Fibroblast of mammary gland (primary cell): ENCODE measurements around the gene KCNMB1.

Experiments
- DNase-seq: peaks from one replicate; pipeline ENCODE4 v3.0.0-alpha.2; 2010; ENCODE audit warnings: low read depth
- H3K4me3 ChIP-seq: 2 replicates; pipeline ENCODE4 v1.5.1; 2011; ENCODE audit warnings: low read depth, mild to moderate bottlenecking, low read length, moderate library complexity; ENCODE audit not compliant: control insufficient read depth
- CTCF ChIP-seq: conservative IDR thresholded peaks from 2 replicates; pipeline ENCODE4 v1.5.1; 2011; ENCODE audit warnings: low read depth, low read length, inconsistent platforms; ENCODE audit not compliant: control insufficient read depth, insufficient read depth

KCNMB1 gene

GRCh38 chr5:170365011-170365410 is 24.2 kb downstream of the KCNMB1 start:
- TF ChIP-seq CTCF = no peak
- H3K4me3 ChIP-seq = no peak overlapping the region
- DNase-seq = no peak

- no peak for TF ChIP-seq CTCF
- no peak overlapping the region for H3K4me3 ChIP-seq
- no peak for DNase-seq
Observed at GRCh38 chr5:170363671-170364070, 25.5 kb downstream of the KCNMB1 start.

- no peak overlapping the region for H3K4me3 ChIP-seq
- DNase-seq = no peak
- TF ChIP-seq CTCF = no peak
Observed at GRCh38 chr5:170362656-170363055, 26.5 kb downstream of the KCNMB1 start.

- no peak overlapping the region for H3K4me3 ChIP-seq
- no peak for TF ChIP-seq CTCF
- no peak for DNase-seq
Observed at GRCh38 chr5:170362102-170362501, 27.1 kb downstream of the KCNMB1 start.

GRCh38 chr5:170361616-170362015 is 27.6 kb downstream of the KCNMB1 start:
- no peak for DNase-seq
- no peak overlapping the region for H3K4me3 ChIP-seq
- TF ChIP-seq CTCF = no peak

- no peak for DNase-seq
- TF ChIP-seq CTCF = no peak
- H3K4me3 ChIP-seq = no peak overlapping the region
Observed at GRCh38 chr5:170361116-170361515, 28.1 kb downstream of the KCNMB1 start.

GRCh38 chr5:170360709-170361108 is 28.5 kb downstream of the KCNMB1 start:
- TF ChIP-seq CTCF = no peak
- H3K4me3 ChIP-seq = no peak overlapping the region
- no peak for DNase-seq
